ENCODE results near the gene MRPL4. TPM values are rescaled to one million over a fixed set of nuclear protein-coding genes. Genes with fewer than 3 reads are reported as not detected.
A peak's percentile ranks its signal among the peaks of the same experiment; 100 is the strongest.

MRPL4 gene
- total and polyA plus RNA-seq, 10 of the 15 experiments (the other 5 are each of a cell fraction or from before 2014, with no cell fraction given) = 0.79 to 221 (median 112) TPM

- DNase-seq (ENCODE audit: low read depth, low spot score) = no peak
- Histone ChIP-seq H3K4me3 (no peak overlapping the region), H2AFZ (ENCODE audit: control insufficient read depth, low read depth, low read length) (no peak overlapping the region), H3K4me2 (ENCODE audit: control insufficient read depth, insufficient read depth) (no peak overlapping the region), H3K9me3 (replicated peaks; ENCODE audit: control insufficient read depth, insufficient read depth, low read length) (peaks cover 3% of the 10 kb centered on the region; the same call in 1 of the 3 replicates), H3K27me3 (replicated peaks in 1 of 2; ENCODE audit: control insufficient read depth in 2 of 2, insufficient read depth in 2 of 2, low read length in 1 of 2) (no peaks in the 10 kb centered on the region), H3K4me1 (ENCODE audit: control insufficient read depth, insufficient read depth, low read length) (peaks cover 12% of the 10 kb centered on the region), H3K36me3 (ENCODE audit: control insufficient read depth in 2 of 2, insufficient read depth in 2 of 2, low read length in 1 of 2) (no peaks in the 10 kb centered on the region), H4K20me1 (ENCODE audit: control insufficient read depth, insufficient read depth) (no peaks in the 10 kb centered on the region), H3K27ac (ENCODE audit: control insufficient read depth, insufficient read depth) (no peak overlapping the region), H3K9ac (ENCODE audit: control insufficient read depth, insufficient read depth, low read length) (no peak overlapping the region), H3K79me2 (ENCODE audit: control insufficient read depth, insufficient read depth, low read length) (no peaks in the 10 kb centered on the region)
- ChIA-PET SMC1A (ENCODE audit: uncharacterized antibody, unreplicated experiment) (interaction anchor here (0.9 kb wide), 1 partner anchor 10 kb away, joined by 3 read pairs; no protein-coding TSS in a partner anchor), CTCF (interaction anchor here (1.0 to 2.6 kb wide), 2 partner anchors 8 to 15 kb away, joined by 3 to 6 read pairs; no protein-coding TSS in a partner anchor), POLR2A (interaction anchor here (0.7 kb wide), 1 partner anchor 204 kb away, joined by 7 read pairs; no protein-coding TSS in a partner anchor), RAD21 (ENCODE audit: unreplicated experiment) (no interaction called here)
- in situ Hi-C loops (cut with MboI) (no loop called here), intact Hi-C loops (cut with micrococcal nuclease; ENCODE audit: unreplicated experiment) (no loop called here)
- no TSS peak for BruUV-seq (replicated peaks)
- FAIRE-seq = no peak
- no peak for TF ChIP-seq ZBED1 (IDR thresholded peaks at IDR 0.05; ENCODE audit: borderline replicate concordance)
- peak; percentile 84 for TF ChIP-seq YY1 (IDR thresholded peaks at IDR 0.05; ENCODE audit: low read depth, low read length)
- no peak for TF ChIP-seq ZBTB40 (IDR thresholded peaks at IDR 0.05; ENCODE audit: borderline replicate concordance)
- ATAC-seq = no peak
- 92% methylated on average over 1 of the region's 1 CpG for WGBS (ENCODE audit: insufficient coverage, insufficient replicate concordance, low lambda C conversion rate, missing lambda C conversion rate)
Measured at GRCh38 chr19:10207026-10207425, 45.0 kb upstream of the MRPL4 start.

Measured in GM12878 (cell line).